Neutrophil (primary cell): ENCODE results near the gene IFT80.

Experiments
- H3K27ac ChIP-seq: fragments of 200-600 bp; sonication (generic); 2 replicates; pipeline ENCODE4 v1.5.1; 2016; ENCODE audit warnings: mild to moderate bottlenecking, moderate library complexity
- H3K27me3 ChIP-seq: fragments of 200-600 bp; sonication (generic); 2 replicates; pipeline ENCODE4 v1.6.0; 2016; ENCODE audit warnings: mild to moderate bottlenecking
- H3K36me3 ChIP-seq: fragments of 200-600 bp; sonication (generic); 2 replicates; pipeline ENCODE4 v1.5.1; 2017
- H3K4me1 ChIP-seq, 2 experiments: fragments of 200-600 bp in 1 of 2; sonication (generic) in 1 of 2; 1 replicate in 1 of 2; 2 replicates in 1 of 2; pipeline versions ENCODE4 v1.5.1 to v1.6.1; 2013 to 2016; ENCODE audit warnings: low read depth in 1 of 2, low read length in 1 of 2, mild to moderate bottlenecking in 1 of 2, moderate library complexity in 1 of 2; ENCODE audit not compliant: control insufficient read depth in 1 of 2, insufficient read depth in 1 of 2
- H3K4me3 ChIP-seq, 2 experiments: fragments of 200-600 bp in 1 of 2; sonication (generic) in 1 of 2; 1 replicate in 1 of 2; 2 replicates in 1 of 2; pipeline ENCODE4 v1.5.1; 2013 to 2016; ENCODE audit warnings: low read depth in 1 of 2, low read length in 1 of 2, mild to moderate bottlenecking in 1 of 2, moderate library complexity in 1 of 2
- H3K9me3 ChIP-seq: fragments of 200-600 bp; sonication (generic); 2 replicates; pipeline ENCODE4 v1.5.1; 2016
- TF ChIP-seq, protein P1 (sequence below): fragments of 200-600 bp; sonication (generic); IDR thresholded peaks from 2 replicates; pipeline ENCODE4 v1.5.1; 2016; ENCODE audit warnings: antibody characterized with exemption

The IFT80 gene

GRCh38 chr3:160398820-160399124 is 253 bp downstream of the IFT80 start:
- no peaks in the 10 kb centered on the region for H3K9me3 ChIP-seq
- peak overlapping the region; percentile 86 for H3K27ac ChIP-seq
- peak overlapping the region; percentile 84 to 94 for H3K4me3 ChIP-seq
- H3K4me1 ChIP-seq, result peaks cover 37% of the 10 kb centered on the region in 2 experiments
- H3K27me3 ChIP-seq, result no peaks in the 10 kb centered on the region
- TF ChIP-seq, protein P1, sequence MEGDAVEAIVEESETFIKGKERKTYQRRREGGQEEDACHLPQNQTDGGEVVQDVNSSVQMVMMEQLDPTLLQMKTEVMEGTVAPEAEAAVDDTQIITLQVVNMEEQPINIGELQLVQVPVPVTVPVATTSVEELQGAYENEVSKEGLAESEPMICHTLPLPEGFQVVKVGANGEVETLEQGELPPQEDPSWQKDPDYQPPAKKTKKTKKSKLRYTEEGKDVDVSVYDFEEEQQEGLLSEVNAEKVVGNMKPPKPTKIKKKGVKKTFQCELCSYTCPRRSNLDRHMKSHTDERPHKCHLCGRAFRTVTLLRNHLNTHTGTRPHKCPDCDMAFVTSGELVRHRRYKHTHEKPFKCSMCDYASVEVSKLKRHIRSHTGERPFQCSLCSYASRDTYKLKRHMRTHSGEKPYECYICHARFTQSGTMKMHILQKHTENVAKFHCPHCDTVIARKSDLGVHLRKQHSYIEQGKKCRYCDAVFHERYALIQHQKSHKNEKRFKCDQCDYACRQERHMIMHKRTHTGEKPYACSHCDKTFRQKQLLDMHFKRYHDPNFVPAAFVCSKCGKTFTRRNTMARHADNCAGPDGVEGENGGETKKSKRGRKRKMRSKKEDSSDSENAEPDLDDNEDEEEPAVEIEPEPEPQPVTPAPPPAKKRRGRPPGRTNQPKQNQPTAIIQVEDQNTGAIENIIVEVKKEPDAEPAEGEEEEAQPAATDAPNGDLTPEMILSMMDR, result no peak
- no peaks in the 10 kb centered on the region for H3K36me3 ChIP-seq

DNA sequence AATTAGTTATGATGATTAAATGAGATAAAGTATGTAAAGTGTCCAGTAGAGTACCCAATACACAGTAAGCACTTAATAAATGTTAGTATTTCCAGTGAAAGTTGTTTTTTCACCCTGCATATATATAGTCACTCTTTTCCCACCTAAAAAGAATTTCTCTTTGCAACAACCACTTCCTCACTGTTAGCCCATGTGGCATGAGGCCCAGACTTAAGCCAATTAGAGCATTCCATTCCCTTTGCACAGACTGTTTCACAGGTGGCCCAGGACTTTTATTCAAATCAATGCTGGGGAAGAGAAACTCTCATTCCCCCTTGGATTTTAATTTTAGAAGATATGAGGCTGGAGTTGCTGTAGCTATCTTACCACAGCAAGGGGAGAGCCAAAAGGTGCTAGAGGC is 3.7 kb downstream of the IFT80 start:
- Histone ChIP-seq H3K9me3 (no peaks in the 10 kb centered on the region), H3K4me3 (no peak overlapping the region), H3K27ac (no peak overlapping the region), H3K4me1 (peaks cover 4 to 14% of the 10 kb centered on the region in 2 experiments), H3K27me3 (no peaks in the 10 kb centered on the region), H3K36me3 (no peaks in the 10 kb centered on the region)
- TF ChIP-seq, protein P1, result no peak

- Histone ChIP-seq H3K36me3 (no peaks in the 10 kb centered on the region), H3K4me1 (peaks cover 4 to 9% of the 10 kb centered on the region in 2 experiments), H3K27ac (no peak overlapping the region), H3K27me3 (no peaks in the 10 kb centered on the region), H3K9me3 (no peaks in the 10 kb centered on the region), H3K4me3 (no peak overlapping the region)
- TF ChIP-seq, protein P1, result no peak
These were observed 5.0 kb downstream of the IFT80 start for GRCh38 chr3:160394009-160394392.

- H3K36me3 ChIP-seq, result no peaks in the 10 kb centered on the region
- H3K4me3 ChIP-seq, result no peak overlapping the region
- no peaks in the 10 kb centered on the region for H3K27me3 ChIP-seq
- no peak overlapping the region for H3K27ac ChIP-seq
- TF ChIP-seq, protein P1, result no peak
- no peaks in the 10 kb centered on the region for H3K9me3 ChIP-seq
- peaks cover 2 to 4% of the 10 kb centered on the region in 2 experiments for H3K4me1 ChIP-seq
These were observed 5.5 kb downstream of the IFT80 start for GRCh38 chr3:160393346-160394008.

DNA sequence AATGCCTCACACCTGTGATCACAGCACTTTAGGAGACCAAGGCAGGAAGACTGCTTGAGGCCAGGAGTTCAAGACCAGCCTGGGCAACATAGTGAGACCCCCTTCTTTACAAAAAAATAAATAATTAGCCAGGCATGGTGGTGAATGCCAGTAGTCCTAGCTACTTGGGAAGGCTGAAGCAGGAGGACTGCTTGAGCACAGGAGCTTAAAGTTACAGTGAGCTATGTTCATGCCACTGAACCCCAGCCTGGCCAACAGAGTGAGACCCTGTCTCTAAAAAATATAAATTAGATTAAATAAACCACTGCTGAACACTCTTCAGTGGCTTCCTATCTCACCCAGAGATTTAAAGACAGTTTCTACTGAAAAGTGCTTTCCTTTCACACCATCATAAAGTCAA is 6.2 kb downstream of the IFT80 start:
- Histone ChIP-seq H3K27ac (no peak overlapping the region), H3K27me3 (no peaks in the 10 kb centered on the region), H3K9me3 (no peaks in the 10 kb centered on the region), H3K4me1 (no peaks in the 10 kb centered on the region), H3K36me3 (no peaks in the 10 kb centered on the region), H3K4me3 (no peak overlapping the region)
- TF ChIP-seq, protein P1, result no peak
